GM12892 (cell line): ENCODE measurements around the gene ZNF746.

Source experiments
- POLR2A ChIP-seq: IDR thresholded peaks from 2 replicates; pipeline ENCODE4 v1.6.1; 2011; ENCODE audit warnings: low read depth, low read length, control low read depth
- TAF1 ChIP-seq: IDR thresholded peaks from 2 replicates; pipeline ENCODE4 v1.6.1; 2011; ENCODE audit warnings: low read depth, mild to moderate bottlenecking, control low read depth, low read length, borderline replicate concordance

GRCh38 chr7:149463500-149464161 lies 34.0 kb downstream of the ZNF746 start:
- TF ChIP-seq POLR2A, result no peak
- TF ChIP-seq TAF1, result no peak
